T47D (cell line): ENCODE measurements around the gene NMNAT3.

Experiments
- DNase-seq, 2 experiments: peaks; one replicate each; pipeline versions ENCODE4 v3.0.0 to v3.0.0-alpha.2; 2011 to 2012; ENCODE audit warnings: low read depth in 1 of 2, low spot score in 1 of 2
- JUND ChIP-seq: IDR thresholded peaks from 2 replicates; pipeline ENCODE4 v1.6.1; 2012; ENCODE audit warnings: low read depth
- in situ Hi-C: cut with HindIII; loops from 2 replicates; pipeline ENCODE4 v1.10.0; 2016; ENCODE audit warnings: low sequenced_read_pairs, low pct_unique_long_range_greater_than_20kb

NMNAT3 gene

GRCh38 chr3:139578783-139579182, 99.0 kb downstream of the NMNAT3 start:
- no peak for TF ChIP-seq JUND
- no peak for DNase-seq
- in situ Hi-C loops: no loop called here

DNA sequence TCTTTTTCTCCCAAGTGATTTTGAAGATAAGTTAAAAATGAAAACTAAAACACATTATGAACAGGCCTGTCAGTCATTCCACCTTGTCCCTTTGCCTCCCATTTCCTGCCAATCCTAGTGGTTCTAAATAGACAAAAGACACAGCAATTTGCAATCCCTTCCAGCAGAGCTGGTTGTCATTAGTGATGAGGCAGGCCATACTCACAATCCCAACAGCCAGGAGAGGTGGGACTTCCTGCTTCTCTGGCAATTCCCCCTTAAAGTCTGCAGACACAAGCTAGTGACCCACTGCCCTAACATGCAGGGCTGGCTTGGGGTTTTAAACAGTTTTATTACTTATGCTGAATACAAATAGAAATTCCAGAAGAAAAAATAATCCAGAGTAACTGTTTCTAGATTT, 99.9 kb downstream of the NMNAT3 start:
- no peak for TF ChIP-seq JUND
- in situ Hi-C loops: no loop called here
- DNase-seq: no peak

- in situ Hi-C loops: no loop called here
- no peak for DNase-seq
- TF ChIP-seq JUND: no peak
Measured at GRCh38 chr3:139577346-139577745, 100.4 kb downstream of the NMNAT3 start.

DNA sequence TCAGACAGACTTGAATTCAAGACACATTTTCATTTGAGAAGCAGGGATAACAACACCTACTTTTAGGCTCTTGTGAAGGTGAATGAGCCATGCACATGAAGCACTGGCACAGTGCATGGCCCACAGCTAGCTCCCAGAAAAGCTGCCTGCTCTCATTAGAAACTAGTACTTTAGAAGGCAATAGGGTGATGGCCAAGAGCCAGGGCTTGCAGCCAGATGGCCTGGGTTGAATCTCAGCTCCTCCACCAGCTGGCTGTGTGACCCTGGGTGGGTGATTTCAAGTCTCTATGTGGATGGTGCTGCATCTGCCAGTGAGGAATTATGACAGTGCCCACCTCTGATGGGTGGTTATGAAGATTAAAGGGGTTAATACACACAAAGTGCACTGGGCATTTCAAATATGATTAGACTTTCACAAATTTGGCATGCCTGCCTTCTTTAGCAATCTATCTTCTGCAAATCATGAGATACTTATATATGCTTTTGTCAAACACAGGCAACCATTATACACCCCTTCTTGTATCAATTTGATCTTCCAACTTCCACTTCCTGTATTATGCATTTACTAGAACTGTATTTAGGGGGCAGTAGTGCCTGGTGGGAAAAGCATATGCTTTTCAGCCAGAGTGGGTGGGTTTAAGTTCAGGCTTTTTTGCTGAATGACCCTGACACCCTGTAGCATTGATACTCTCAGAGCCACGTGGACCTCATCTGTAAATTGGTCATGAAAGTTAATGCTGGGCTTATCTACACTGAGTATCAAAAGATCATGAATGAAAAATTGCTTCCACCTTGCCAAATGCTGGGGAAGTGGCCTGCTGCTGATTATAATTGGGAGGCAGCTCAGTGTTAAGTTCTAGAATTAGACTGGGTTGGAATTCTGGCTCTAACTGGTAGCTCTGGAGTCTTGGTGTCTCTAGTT, 103.5 kb downstream of the NMNAT3 start:
- no peak for DNase-seq
- no peak for TF ChIP-seq JUND
- in situ Hi-C loops: no loop called here

- TF ChIP-seq JUND: no peak
- no peak for DNase-seq
- in situ Hi-C loops: no loop called here
Measured at GRCh38 chr3:139572847-139573672, 104.7 kb downstream of the NMNAT3 start.

DNA sequence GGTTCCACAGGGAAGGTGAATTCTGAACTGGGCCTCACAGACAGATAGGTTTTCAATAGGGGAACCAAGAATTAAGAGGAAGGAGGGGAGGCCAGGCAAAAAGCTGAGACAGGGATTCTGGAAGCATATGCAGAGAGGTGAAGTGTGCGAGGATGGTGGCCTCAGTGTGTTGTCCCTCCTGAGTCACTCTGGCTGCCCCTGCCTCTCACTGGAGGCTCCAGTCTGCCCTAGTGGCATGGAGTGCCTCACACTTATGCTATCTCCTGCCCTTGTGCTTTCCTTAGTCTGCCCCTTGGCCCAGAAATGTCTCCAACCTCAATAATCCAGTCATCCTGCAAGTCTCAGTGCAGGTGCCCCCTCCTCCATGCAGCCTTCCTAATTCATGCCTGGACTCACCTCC, 106.1 kb downstream of the NMNAT3 start:
- TF ChIP-seq JUND: no peak
- in situ Hi-C loops: no loop called here
- DNase-seq: no peak

GRCh38 chr3:139564294-139564861, 113.4 kb downstream of the NMNAT3 start:
- DNase-seq: peak in 1 of 2 experiments; percentile 53
- TF ChIP-seq JUND: no peak
- in situ Hi-C loops: no loop called here

GRCh38 chr3:139561959-139562676, 115.7 kb downstream of the NMNAT3 start:
- peak; percentile 62 to 71 for DNase-seq
- in situ Hi-C loops: no loop called here
- TF ChIP-seq JUND: no peak

GRCh38 chr3:139561255-139561817, 116.4 kb downstream of the NMNAT3 start:
- no peak for DNase-seq
- TF ChIP-seq JUND: no peak
- in situ Hi-C loops: no loop called here

- in situ Hi-C loops: no loop called here
- TF ChIP-seq JUND: no peak
Measured at GRCh38 chr3:139560411-139560810, 117.4 kb downstream of the NMNAT3 start.

DNA sequence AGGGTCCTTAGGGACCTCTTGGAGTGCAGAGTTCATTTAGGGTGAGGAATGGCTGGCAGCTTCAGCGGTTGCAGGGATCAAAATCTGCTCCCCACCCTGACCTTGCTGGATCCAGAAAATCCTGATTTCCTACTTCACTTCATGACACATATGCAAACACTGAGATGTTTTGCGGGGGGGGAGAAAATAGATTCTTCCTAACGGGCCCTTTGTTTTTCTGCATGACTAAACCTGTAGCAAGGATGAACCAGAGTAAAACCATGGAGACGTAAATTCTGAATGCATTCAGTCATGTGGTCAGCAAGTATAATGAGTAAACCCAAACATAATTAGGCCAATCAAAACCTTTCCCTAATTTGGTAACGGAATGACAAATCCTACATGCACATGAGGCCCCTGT, 118.2 kb downstream of the NMNAT3 start:
- in situ Hi-C loops: no loop called here
- peak in 1 of 2 experiments; percentile 64 for DNase-seq

More at GRCh38 chr3:139560411-139560810, 117.4 kb downstream of the NMNAT3 start:
- no peak for DNase-seq

More for the DNA sequence above, 118.2 kb downstream of the NMNAT3 start:
- TF ChIP-seq JUND: no peak
